Effector CD4-positive, alpha-beta T cell (primary cell): ENCODE results near the gene CCDC195. TPM values are rescaled to one million over a fixed set of nuclear protein-coding genes. Genes with fewer than 3 reads are reported as not detected.

Experiments
- DNase-seq: peaks from one replicate; pipeline ENCODE4 v3.0.0-alpha.2; 2020
- total RNA-seq: gene quantifications from one replicate; lab custom pipeline; 2026; lab: John Stamatoyannopoulos, UW

CCDC195 gene
- not detected for total RNA-seq

GRCh38 chr2:224716201-224716600, at the start of gene CCDC195:
Gene CCDC195 (minus strand): TSS chr2:224716365. CDS start chr2:224716365, 0 bp downstream.
- no peak for DNase-seq

- no peak for DNase-seq
Observed at GRCh38 chr2:224764565-224765236, 48.5 kb upstream of the CCDC195 start.

- no peak for DNase-seq
Observed at GRCh38 chr2:224757934-224758548, 41.9 kb upstream of the CCDC195 start.

GRCh38 chr2:224753743-224754540, 37.8 kb upstream of the CCDC195 start:
- no peak for DNase-seq

GRCh38 chr2:224751996-224752698, 36.0 kb upstream of the CCDC195 start:
- no peak for DNase-seq

GRCh38 chr2:224749136-224749535, 33.0 kb upstream of the CCDC195 start:
- DNase-seq = no peak

- DNase-seq = no peak
Observed at GRCh38 chr2:224747765-224748164, 31.6 kb upstream of the CCDC195 start.

- DNase-seq = no peak
Observed at GRCh38 chr2:224736227-224736626, 20.1 kb upstream of the CCDC195 start.

GRCh38 chr2:224734949-224735348, 18.8 kb upstream of the CCDC195 start:
- no peak for DNase-seq

GRCh38 chr2:224731665-224732064, 15.5 kb upstream of the CCDC195 start:
- no peak for DNase-seq

- DNase-seq = no peak
Observed at GRCh38 chr2:224729435-224729834, 13.3 kb upstream of the CCDC195 start.

- no peak for DNase-seq
Observed at GRCh38 chr2:224724331-224724730, 8.2 kb upstream of the CCDC195 start.

GRCh38 chr2:224723586-224724217, 7.5 kb upstream of the CCDC195 start:
- no peak for DNase-seq

- no peak for DNase-seq
Observed at GRCh38 chr2:224722770-224723169, 6.6 kb upstream of the CCDC195 start.

GRCh38 chr2:224722250-224722649, 6.1 kb upstream of the CCDC195 start:
- DNase-seq = no peak

GRCh38 chr2:224716921-224717320, 756 bp upstream of the CCDC195 start:
- DNase-seq = no peak

- no peak for DNase-seq
Observed at GRCh38 chr2:224711859-224712665, 4.1 kb downstream of the CCDC195 start.

- DNase-seq = no peak
Observed at GRCh38 chr2:224711381-224711780, 4.8 kb downstream of the CCDC195 start.

GRCh38 chr2:224709301-224709700, 6.9 kb downstream of the CCDC195 start:
- DNase-seq = no peak

GRCh38 chr2:224694502-224694901, 21.7 kb downstream of the CCDC195 start:
- no peak for DNase-seq

GRCh38 chr2:224691563-224691962, 24.6 kb downstream of the CCDC195 start:
- no peak for DNase-seq

GRCh38 chr2:224690868-224691267, 25.3 kb downstream of the CCDC195 start:
- no peak for DNase-seq
